Measurements from ENCODE around the gene GAGE12F.
"Not testable (repeated sequence)": the region's sequence is repeated elsewhere in the genome, so short reads cannot be mapped to it uniquely, and the experiment has no call there.

- not testable (repeated sequence) for TF ChIP-seq CTCF, POLR2A (IDR thresholded peaks at IDR 0.05)
These were observed 38.1 kb downstream of the GAGE12F start, which contains the start of gene GAGE1 for GRCh38 chrX:49598720-49599119.

Measured in body of pancreas (tissue), 4 donors.